Neutrophil (primary cell): ENCODE measurements around the gene PTPRN2.

Experiments used
- H3K27ac ChIP-seq: fragments of 200-600 bp; sonication (generic); 2 replicates; pipeline ENCODE4 v1.5.1; 2016; ENCODE audit warnings: mild to moderate bottlenecking, moderate library complexity
- H3K27me3 ChIP-seq: fragments of 200-600 bp; sonication (generic); 2 replicates; pipeline ENCODE4 v1.6.0; 2016; ENCODE audit warnings: mild to moderate bottlenecking
- H3K36me3 ChIP-seq: fragments of 200-600 bp; sonication (generic); 2 replicates; pipeline ENCODE4 v1.5.1; 2017
- H3K4me1 ChIP-seq, 2 experiments: fragments of 200-600 bp in 1 of 2; sonication (generic) in 1 of 2; 1 replicate in 1 of 2; 2 replicates in 1 of 2; pipeline versions ENCODE4 v1.5.1 to v1.6.1; 2013 to 2016; ENCODE audit warnings: low read depth in 1 of 2, low read length in 1 of 2, mild to moderate bottlenecking in 1 of 2, moderate library complexity in 1 of 2; ENCODE audit not compliant: control insufficient read depth in 1 of 2, insufficient read depth in 1 of 2
- H3K4me3 ChIP-seq, 2 experiments: fragments of 200-600 bp in 1 of 2; sonication (generic) in 1 of 2; 1 replicate in 1 of 2; 2 replicates in 1 of 2; pipeline ENCODE4 v1.5.1; 2013 to 2016; ENCODE audit warnings: low read depth in 1 of 2, low read length in 1 of 2, mild to moderate bottlenecking in 1 of 2, moderate library complexity in 1 of 2
- H3K9me3 ChIP-seq: fragments of 200-600 bp; sonication (generic); 2 replicates; pipeline ENCODE4 v1.5.1; 2016
- CTCF ChIP-seq: fragments of 200-600 bp; sonication (generic); IDR thresholded peaks from 2 replicates; pipeline ENCODE4 v1.5.1; 2016; ENCODE audit warnings: antibody characterized with exemption

PTPRN2 gene

GRCh38 chr7:157551325-157552070, 1036.1 kb downstream of the PTPRN2 start:
- TF ChIP-seq CTCF: no peak
- peaks cover 12% of the 10 kb centered on the region for H3K36me3 ChIP-seq
- no peak overlapping the region for H3K4me3 ChIP-seq
- H3K9me3 ChIP-seq: no peaks in the 10 kb centered on the region
- no peak overlapping the region for H3K27ac ChIP-seq
- H3K27me3 ChIP-seq: no peaks in the 10 kb centered on the region
- H3K4me1 ChIP-seq: no peaks in the 10 kb centered on the region

GRCh38 chr7:157550300-157551275, 1037.0 kb downstream of the PTPRN2 start:
- H3K9me3 ChIP-seq: no peaks in the 10 kb centered on the region

GRCh38 chr7:157549612-157550299, 1037.9 kb downstream of the PTPRN2 start:
- H3K4me3 ChIP-seq: no peak overlapping the region
- no peaks in the 10 kb centered on the region for H3K9me3 ChIP-seq
- no peaks in the 10 kb centered on the region for H3K27me3 ChIP-seq
- no peak overlapping the region for H3K27ac ChIP-seq
- no peaks in the 10 kb centered on the region for H3K4me1 ChIP-seq
- peaks cover 12% of the 10 kb centered on the region for H3K36me3 ChIP-seq
- no peak for TF ChIP-seq CTCF

More at GRCh38 chr7:157550300-157551275, 1037.0 kb downstream of the PTPRN2 start:
- no peak overlapping the region for H3K27ac ChIP-seq
- no peaks in the 10 kb centered on the region for H3K27me3 ChIP-seq
- H3K4me1 ChIP-seq: no peaks in the 10 kb centered on the region
- no peak for TF ChIP-seq CTCF
- no peak overlapping the region for H3K4me3 ChIP-seq
- H3K36me3 ChIP-seq: peaks cover 12% of the 10 kb centered on the region

GRCh38 chr7:157548691-157549303, 1038.8 kb downstream of the PTPRN2 start:
- Histone ChIP-seq H3K36me3 (peaks cover 12% of the 10 kb centered on the region), H3K4me3 (no peak overlapping the region), H3K4me1 (no peaks in the 10 kb centered on the region), H3K27me3 (no peaks in the 10 kb centered on the region), H3K9me3 (no peaks in the 10 kb centered on the region), H3K27ac (no peak overlapping the region)
- TF ChIP-seq CTCF: no peak

GRCh38 chr7:157547611-157548010, 1040.0 kb downstream of the PTPRN2 start:
- Histone ChIP-seq H3K9me3 (no peaks in the 10 kb centered on the region), H3K27ac (no peak overlapping the region), H3K27me3 (no peaks in the 10 kb centered on the region), H3K4me3 (no peak overlapping the region), H3K36me3 (peaks cover 12% of the 10 kb centered on the region), H3K4me1 (no peaks in the 10 kb centered on the region)
- TF ChIP-seq CTCF: no peak
